Naive B cell (primary cell): ENCODE data around the gene STXBP5. TPM values are rescaled to one million over a fixed set of nuclear protein-coding genes. Genes with fewer than 3 reads are reported as not detected.
"Not testable (repeated sequence)": the region's sequence is repeated elsewhere in the genome, so short reads cannot be mapped to it uniquely, and the experiment has no call there.

Experiments
- ATAC-seq, 2 donors: fragments of 150-1000 bp; cut with Tn5 transposase; 2 replicates each; pipeline ENCODE4 v1.10.0; 2021; ENCODE audit warnings: low read depth in 2 of 2, mild to moderate bottlenecking in 2 of 2, moderate library complexity in 2 of 2
- DNase-seq: peaks from one replicate; pipeline ENCODE4 v3.0.0; 2022
- H3K27ac Mint-ChIP-seq, 6 donors: one replicate each; pipeline ENCODE4 v1.8.0; 2020 to 2022; ENCODE audit warnings: mild to moderate bottlenecking in 6 of 6, mixed read lengths in 6 of 6, moderate library complexity in 5 of 6, inconsistent platforms in 2 of 6
- H3K27me3 Mint-ChIP-seq, 3 donors: one replicate each; pipeline ENCODE4 v1.8.0; 2021 to 2022; ENCODE audit warnings: mixed read lengths in 3 of 3, mild to moderate bottlenecking in 1 of 3
- H3K36me3 Mint-ChIP-seq, 2 donors: one replicate each; pipeline ENCODE4 v1.8.0; 2020 to 2022; ENCODE audit warnings: mixed read lengths in 2 of 2, inconsistent platforms in 1 of 2, mild to moderate bottlenecking in 1 of 2
- H3K4me1 Mint-ChIP-seq, 3 donors: one replicate each; pipeline ENCODE4 v1.8.0; 2020 to 2022; ENCODE audit warnings: mixed read lengths in 3 of 3, inconsistent platforms in 1 of 3, mild to moderate bottlenecking in 1 of 3, moderate library complexity in 1 of 3
- H3K4me3 Mint-ChIP-seq, 8 donors: one replicate each; pipeline ENCODE4 v1.8.0; 2020 to 2022; ENCODE audit warnings: mild to moderate bottlenecking in 8 of 8, mixed read lengths in 8 of 8, moderate library complexity in 8 of 8, inconsistent platforms in 2 of 8
- H3K9me3 Mint-ChIP-seq, 7 donors: one replicate each; pipeline ENCODE4 v1.8.0; 2020 to 2022; ENCODE audit warnings: mixed read lengths in 7 of 7, mild to moderate bottlenecking in 5 of 7, inconsistent platforms in 2 of 7, moderate library complexity in 1 of 7
- polyA plus RNA-seq, 6 donors: library from polyadenylated mRNA; unstranded; fragments of 300-500 nt; fragmentation: Illumina TruSeq; gene quantifications; one replicate each; pipeline ENCODE4 v1.2.3, GENCODE V29; 2021; ENCODE audit warnings: low read depth in 6 of 6

Gene STXBP5
- polyA plus RNA-seq, 6 donors from 2014 or later, result 2.2 to 5.0 (median 2.9) TPM

- Mint-ChIP-seq H3K36me3 (peaks cover 16 to 23% of the 10 kb centered on the region in 2 donors), H3K4me3 (no peak overlapping the region), H3K9me3 (peaks cover 0 to 13% (median 5%) of the 10 kb centered on the region in 7 donors), H3K27ac (no peak overlapping the region), H3K4me1 (no peaks in the 10 kb centered on the region), H3K27me3 (no peaks in the 10 kb centered on the region)
- no peak for DNase-seq
- no peak for ATAC-seq
These were observed 46.9 kb downstream of the STXBP5 start for GRCh38 chr6:147251072-147251471.

GRCh38 chr6:147254929-147255473 is 50.8 kb downstream of the STXBP5 start:
- not testable (repeated sequence) for H3K4me1 Mint-ChIP-seq, H3K36me3 Mint-ChIP-seq, H3K4me3 Mint-ChIP-seq, H3K27me3 Mint-ChIP-seq, H3K27ac Mint-ChIP-seq, DNase-seq, ATAC-seq
- H3K9me3 Mint-ChIP-seq, result peaks cover 0 to 13% (median 4%) of the 10 kb centered on the region in 7 donors

- Mint-ChIP-seq H3K4me1 (no peaks in the 10 kb centered on the region), H3K4me3 (no peak overlapping the region), H3K27ac (peak overlapping the region in 1 of 6 donors; percentile 21), H3K9me3 (peaks cover 0 to 13% (median 4%) of the 10 kb centered on the region in 7 donors), H3K27me3 (no peaks in the 10 kb centered on the region), H3K36me3 (peaks cover 0 to 5% of the 10 kb centered on the region in 2 donors)
- DNase-seq (no peak), ATAC-seq (no peak)
These were observed 51.9 kb downstream of the STXBP5 start for GRCh38 chr6:147255948-147256674.

- peaks cover 0 to 5% (median 4%) of the 10 kb centered on the region in 7 donors for H3K9me3 Mint-ChIP-seq
- H3K27ac Mint-ChIP-seq, result peak overlapping the region in 1 of 6 donors; percentile 10
- no peaks in the 10 kb centered on the region for H3K4me1 Mint-ChIP-seq
- no peak overlapping the region for H3K4me3 Mint-ChIP-seq
- H3K27me3 Mint-ChIP-seq, result no peaks in the 10 kb centered on the region
- DNase-seq, result no peak
- peaks cover 0 to 5% of the 10 kb centered on the region in 2 donors for H3K36me3 Mint-ChIP-seq
- ATAC-seq, result no peak
These were observed 53.5 kb downstream of the STXBP5 start for GRCh38 chr6:147257760-147258159.

GRCh38 chr6:147260091-147260490 is 55.9 kb downstream of the STXBP5 start:
- Mint-ChIP-seq H3K9me3 (no peaks in the 10 kb centered on the region), H3K36me3 (peaks cover under 1 to 2% of the 10 kb centered on the region in 2 donors), H3K4me1 (no peaks in the 10 kb centered on the region), H3K4me3 (no peak overlapping the region), H3K27ac (no peak overlapping the region), H3K27me3 (no peaks in the 10 kb centered on the region)
- DNase-seq (no peak), ATAC-seq (no peak)

- Mint-ChIP-seq H3K27ac (peak overlapping the region in 1 of 6 donors; percentile 37), H3K36me3 (peaks cover 5 to 23% of the 10 kb centered on the region in 2 donors), H3K27me3 (no peaks in the 10 kb centered on the region), H3K9me3 (no peaks in the 10 kb centered on the region), H3K4me3 (no peak overlapping the region), H3K4me1 (no peaks in the 10 kb centered on the region)
- DNase-seq, result no peak
- no peak for ATAC-seq
These were observed 58.7 kb downstream of the STXBP5 start for GRCh38 chr6:147262946-147263345.

GRCh38 chr6:147266821-147267220 is 62.6 kb downstream of the STXBP5 start:
- no peaks in the 10 kb centered on the region for H3K27me3 Mint-ChIP-seq
- no peaks in the 10 kb centered on the region for H3K9me3 Mint-ChIP-seq
- no peaks in the 10 kb centered on the region for H3K4me1 Mint-ChIP-seq
- no peak overlapping the region for H3K4me3 Mint-ChIP-seq
- H3K27ac Mint-ChIP-seq, result no peak overlapping the region
- H3K36me3 Mint-ChIP-seq, result peaks cover 24 to 50% of the 10 kb centered on the region in 2 donors
- ATAC-seq, result no peak
- no peak for DNase-seq

- no peak overlapping the region for H3K27ac Mint-ChIP-seq
- DNase-seq (no peak), ATAC-seq (no peak)
- H3K36me3 Mint-ChIP-seq, result peaks cover 24 to 51% of the 10 kb centered on the region in 2 donors
- H3K4me1 Mint-ChIP-seq, result no peaks in the 10 kb centered on the region
- no peaks in the 10 kb centered on the region for H3K9me3 Mint-ChIP-seq
- no peak overlapping the region for H3K4me3 Mint-ChIP-seq
- H3K27me3 Mint-ChIP-seq, result no peaks in the 10 kb centered on the region
These were observed 63.4 kb downstream of the STXBP5 start for GRCh38 chr6:147267658-147268057.

GRCh38 chr6:147268254-147268653 is 64.0 kb downstream of the STXBP5 start:
- H3K27ac Mint-ChIP-seq, result peak overlapping the region in 1 of 6 donors; percentile 71
- H3K4me3 Mint-ChIP-seq, result no peak overlapping the region
- H3K36me3 Mint-ChIP-seq, result peaks cover 24 to 51% of the 10 kb centered on the region in 2 donors
- ATAC-seq (no peak), DNase-seq (no peak)
- no peaks in the 10 kb centered on the region for H3K9me3 Mint-ChIP-seq
- no peaks in the 10 kb centered on the region for H3K4me1 Mint-ChIP-seq
- no peaks in the 10 kb centered on the region for H3K27me3 Mint-ChIP-seq

GRCh38 chr6:147274012-147274411 is 69.8 kb downstream of the STXBP5 start:
- Mint-ChIP-seq H3K27me3 (no peaks in the 10 kb centered on the region), H3K4me3 (no peak overlapping the region), H3K4me1 (no peaks in the 10 kb centered on the region), H3K27ac (no peak overlapping the region), H3K9me3 (peaks cover 0 to 5% (median 0%) of the 10 kb centered on the region in 7 donors), H3K36me3 (peaks cover 22 to 39% of the 10 kb centered on the region in 2 donors)
- ATAC-seq (no peak), DNase-seq (no peak)

GRCh38 chr6:147274776-147275175 is 70.6 kb downstream of the STXBP5 start:
- Mint-ChIP-seq H3K4me3 (no peak overlapping the region), H3K4me1 (no peaks in the 10 kb centered on the region), H3K9me3 (peaks cover 0 to 5% (median 0%) of the 10 kb centered on the region in 7 donors), H3K27ac (no peak overlapping the region), H3K36me3 (peaks cover 20 to 32% of the 10 kb centered on the region in 2 donors), H3K27me3 (no peaks in the 10 kb centered on the region)
- DNase-seq (no peak), ATAC-seq (no peak)

- Mint-ChIP-seq H3K4me3 (no peak overlapping the region), H3K27ac (no peak overlapping the region), H3K9me3 (peaks cover 0 to 5% (median 0%) of the 10 kb centered on the region in 7 donors), H3K4me1 (no peaks in the 10 kb centered on the region), H3K27me3 (no peaks in the 10 kb centered on the region), H3K36me3 (peaks cover 17 to 19% of the 10 kb centered on the region in 2 donors)
- ATAC-seq (no peak), DNase-seq (no peak)
These were observed 74.7 kb downstream of the STXBP5 start for GRCh38 chr6:147278891-147279290.

- no peak for ATAC-seq
- Mint-ChIP-seq H3K36me3 (peaks cover 17 to 19% of the 10 kb centered on the region in 2 donors), H3K27ac (peak overlapping the region in 1 of 6 donors; percentile 27), H3K4me3 (no peak overlapping the region), H3K9me3 (peaks cover 0 to 5% (median 0%) of the 10 kb centered on the region in 7 donors), H3K27me3 (no peaks in the 10 kb centered on the region), H3K4me1 (peaks cover 1 to 3% (median 2%) of the 10 kb centered on the region in 3 donors)
- no peak for DNase-seq
These were observed 75.2 kb downstream of the STXBP5 start for GRCh38 chr6:147279427-147279826.
